Subcutaneous adipose tissue (tissue), 4 donors: ENCODE data around the gene ATG16L2. TPM values are rescaled to one million over a fixed set of nuclear protein-coding genes. Genes with fewer than 3 reads are reported as not detected.

ENCODE experiments used
- total RNA-seq, 4 donors: library from RNA; depleted of rRNA; stranded (reverse); fragments of >200 nt; gene quantifications; one replicate each; pipeline ENCODE4 v1.1.0, GENCODE V29; 2016
- TF ChIP-seq, protein P1 (sequence below): fragments of 450-650 bp; IDR thresholded peaks from one replicate; pipeline ENCODE4 v1.5.1; 2016; ENCODE audit warnings: low read depth, mild to moderate bottlenecking, control low read depth, antibody characterized with exemption, moderate library complexity

The ATG16L2 gene
- total RNA-seq, 4 donors from 2014 or later: 12.6 to 50.8 (median 34.0) TPM

DNA sequence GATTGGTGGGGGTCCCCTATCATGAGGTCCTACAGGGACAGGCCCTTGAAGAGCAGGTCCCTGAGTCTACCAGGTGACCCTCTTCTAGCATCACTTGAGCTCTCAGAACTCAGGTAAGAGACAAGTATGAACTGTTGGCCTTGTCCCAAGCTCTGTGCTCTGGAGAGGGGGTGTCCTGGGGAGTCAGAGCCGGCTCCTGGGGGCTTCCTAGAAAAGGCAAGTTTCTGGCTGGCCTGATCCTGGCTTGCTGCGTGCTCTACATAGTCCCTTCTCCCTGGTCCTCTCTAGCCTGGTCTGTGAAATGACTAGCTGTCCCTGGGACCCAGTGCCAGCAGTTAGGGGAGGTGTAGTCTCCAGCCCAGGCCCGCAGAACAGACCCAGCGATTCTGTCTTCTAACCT is 11.4 kb downstream of the ATG16L2 start:
- TF ChIP-seq, protein P1, sequence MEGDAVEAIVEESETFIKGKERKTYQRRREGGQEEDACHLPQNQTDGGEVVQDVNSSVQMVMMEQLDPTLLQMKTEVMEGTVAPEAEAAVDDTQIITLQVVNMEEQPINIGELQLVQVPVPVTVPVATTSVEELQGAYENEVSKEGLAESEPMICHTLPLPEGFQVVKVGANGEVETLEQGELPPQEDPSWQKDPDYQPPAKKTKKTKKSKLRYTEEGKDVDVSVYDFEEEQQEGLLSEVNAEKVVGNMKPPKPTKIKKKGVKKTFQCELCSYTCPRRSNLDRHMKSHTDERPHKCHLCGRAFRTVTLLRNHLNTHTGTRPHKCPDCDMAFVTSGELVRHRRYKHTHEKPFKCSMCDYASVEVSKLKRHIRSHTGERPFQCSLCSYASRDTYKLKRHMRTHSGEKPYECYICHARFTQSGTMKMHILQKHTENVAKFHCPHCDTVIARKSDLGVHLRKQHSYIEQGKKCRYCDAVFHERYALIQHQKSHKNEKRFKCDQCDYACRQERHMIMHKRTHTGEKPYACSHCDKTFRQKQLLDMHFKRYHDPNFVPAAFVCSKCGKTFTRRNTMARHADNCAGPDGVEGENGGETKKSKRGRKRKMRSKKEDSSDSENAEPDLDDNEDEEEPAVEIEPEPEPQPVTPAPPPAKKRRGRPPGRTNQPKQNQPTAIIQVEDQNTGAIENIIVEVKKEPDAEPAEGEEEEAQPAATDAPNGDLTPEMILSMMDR: no peak

- TF ChIP-seq, protein P1: no peak
These were observed 12.2 kb downstream of the ATG16L2 start for GRCh38 chr11:72826191-72826941.

- TF ChIP-seq, protein P1: no peak
These were observed 12.8 kb downstream of the ATG16L2 start for GRCh38 chr11:72826942-72827480.

- TF ChIP-seq, protein P1: no peak
These were observed 13.9 kb downstream of the ATG16L2 start for GRCh38 chr11:72828081-72828567.

- TF ChIP-seq, protein P1: no peak
These were observed 14.5 kb downstream of the ATG16L2 start for GRCh38 chr11:72828692-72829101.

DNA sequence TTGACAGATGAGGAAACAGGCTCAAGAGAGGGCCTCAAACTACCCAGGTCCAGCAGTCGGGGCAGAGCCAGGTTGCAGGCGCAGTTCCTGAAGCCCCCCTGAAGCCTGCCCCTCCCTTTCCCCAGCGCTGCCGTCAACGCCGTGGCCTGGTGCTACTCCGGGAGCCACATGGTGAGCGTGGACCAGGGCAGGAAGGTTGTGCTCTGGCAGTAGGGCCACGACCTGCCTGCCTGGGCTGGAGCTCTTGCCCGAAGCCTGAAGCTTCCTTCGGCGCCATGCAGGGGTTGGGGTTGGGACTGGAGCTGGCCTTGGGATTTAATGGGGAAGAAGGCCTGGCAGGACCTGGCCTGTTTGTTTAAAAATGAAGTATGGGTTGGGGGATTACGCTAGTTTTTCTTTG is 15.0 kb downstream of the ATG16L2 start:
- TF ChIP-seq, protein P1: no peak

- TF ChIP-seq, protein P1: no peak
These were observed 15.8 kb downstream of the ATG16L2 start for GRCh38 chr11:72829884-72830533.
